ENCODE measurements around the gene HPS5. TPM values are rescaled to one million over a fixed set of nuclear protein-coding genes. Genes with fewer than 3 reads are reported as not detected.

Gene HPS5
- total RNA-seq, 1 donor from 2014 or later, result 76.3 TPM

- no peak overlapping the region for H3K4me3 Mint-ChIP-seq (ENCODE audit: unreplicated experiment)
- peak overlapping the region; percentile 94 for H3K27ac Mint-ChIP-seq (ENCODE audit: unreplicated experiment)
- no peak for TF ChIP-seq CTCF (IDR thresholded peaks at IDR 0.05)
- no peaks in the 10 kb centered on the region for H3K9me3 Mint-ChIP-seq (ENCODE audit: unreplicated experiment)
- peaks cover 72% of the 10 kb centered on the region for H3K4me1 Mint-ChIP-seq (ENCODE audit: unreplicated experiment)
- peaks cover 28% of the 10 kb centered on the region for H3K36me3 Mint-ChIP-seq (ENCODE audit: unreplicated experiment)
- no peak for DNase-seq (ENCODE audit: extremely low spot score, unreplicated experiment)
- no peaks in the 10 kb centered on the region for H3K27me3 Mint-ChIP-seq (ENCODE audit: unreplicated experiment)
Measured at GRCh38 chr11:18313965-18314763, 7.8 kb downstream of the HPS5 start.

GRCh38 chr11:18312663-18313420 lies 9.1 kb downstream of the HPS5 start:
- no peaks in the 10 kb centered on the region for H3K9me3 Mint-ChIP-seq (ENCODE audit: unreplicated experiment)
- H3K36me3 Mint-ChIP-seq (ENCODE audit: unreplicated experiment), result peaks cover 39% of the 10 kb centered on the region
- H3K4me3 Mint-ChIP-seq (ENCODE audit: unreplicated experiment), result peak overlapping the region; percentile 16
- TF ChIP-seq CTCF (IDR thresholded peaks at IDR 0.05), result no peak
- H3K27me3 Mint-ChIP-seq (ENCODE audit: unreplicated experiment), result no peaks in the 10 kb centered on the region
- no peak for DNase-seq (ENCODE audit: extremely low spot score, unreplicated experiment)
- peak overlapping the region; percentile 94 for H3K27ac Mint-ChIP-seq (ENCODE audit: unreplicated experiment)
- peaks cover 61% of the 10 kb centered on the region for H3K4me1 Mint-ChIP-seq (ENCODE audit: unreplicated experiment)

GRCh38 chr11:18312012-18312411 lies 9.9 kb downstream of the HPS5 start:
- H3K4me3 Mint-ChIP-seq (ENCODE audit: unreplicated experiment), result peak overlapping the region; percentile 35
- H3K27me3 Mint-ChIP-seq (ENCODE audit: unreplicated experiment), result no peaks in the 10 kb centered on the region
- no peak for DNase-seq (ENCODE audit: extremely low spot score, unreplicated experiment)
- H3K9me3 Mint-ChIP-seq (ENCODE audit: unreplicated experiment), result no peaks in the 10 kb centered on the region
- peak overlapping the region; percentile 94 for H3K27ac Mint-ChIP-seq (ENCODE audit: unreplicated experiment)
- peaks cover 39% of the 10 kb centered on the region for H3K36me3 Mint-ChIP-seq (ENCODE audit: unreplicated experiment)
- peaks cover 55% of the 10 kb centered on the region for H3K4me1 Mint-ChIP-seq (ENCODE audit: unreplicated experiment)
- no peak for TF ChIP-seq CTCF (IDR thresholded peaks at IDR 0.05)

- H3K4me3 Mint-ChIP-seq (ENCODE audit: unreplicated experiment), result no peak overlapping the region
- TF ChIP-seq CTCF (IDR thresholded peaks at IDR 0.05), result no peak
- H3K27ac Mint-ChIP-seq (ENCODE audit: unreplicated experiment), result peak overlapping the region; percentile 80
- peaks cover 55% of the 10 kb centered on the region for H3K4me1 Mint-ChIP-seq (ENCODE audit: unreplicated experiment)
- H3K27me3 Mint-ChIP-seq (ENCODE audit: unreplicated experiment), result no peaks in the 10 kb centered on the region
- peaks cover 49% of the 10 kb centered on the region for H3K36me3 Mint-ChIP-seq (ENCODE audit: unreplicated experiment)
- DNase-seq (ENCODE audit: extremely low spot score, unreplicated experiment), result no peak
- H3K9me3 Mint-ChIP-seq (ENCODE audit: unreplicated experiment), result no peaks in the 10 kb centered on the region
Measured at GRCh38 chr11:18310800-18311340, 11.1 kb downstream of the HPS5 start.

GRCh38 chr11:18309691-18310090 lies 12.2 kb downstream of the HPS5 start:
- Mint-ChIP-seq H3K36me3 (ENCODE audit: unreplicated experiment) (peaks cover 54% of the 10 kb centered on the region), H3K4me1 (ENCODE audit: unreplicated experiment) (peaks cover 43% of the 10 kb centered on the region), H3K27me3 (ENCODE audit: unreplicated experiment) (no peaks in the 10 kb centered on the region), H3K4me3 (ENCODE audit: unreplicated experiment) (no peak overlapping the region), H3K9me3 (ENCODE audit: unreplicated experiment) (no peaks in the 10 kb centered on the region), H3K27ac (ENCODE audit: unreplicated experiment) (no peak overlapping the region)
- DNase-seq (ENCODE audit: extremely low spot score, unreplicated experiment), result no peak
- no peak for TF ChIP-seq CTCF (IDR thresholded peaks at IDR 0.05)
